Breast epithelium (tissue), 4 donors: Measurements from ENCODE around the gene TMEM131. TPM values are rescaled to one million over a fixed set of nuclear protein-coding genes. Genes with fewer than 3 reads are reported as not detected.

Experiments
- DNase-seq, 2 donors: peaks; one replicate each; pipeline ENCODE4 v3.0.0-alpha.2; 2019; ENCODE audit warnings: low spot score in 2 of 2
- H3K27ac ChIP-seq, 2 donors: fragments of 200-600 bp; sonication (generic) in 1 of 2; one replicate each; pipeline ENCODE4 v1.5.1; 2016 to 2019; ENCODE audit warnings: mild to moderate bottlenecking in 1 of 2
- H3K27me3 ChIP-seq, 2 donors: fragments of 200-600 bp; sonication (generic) in 1 of 2; one replicate each; pipeline versions ENCODE4 v1.5.1 to v1.6.0; 2017 to 2019; ENCODE audit warnings: control low read depth in 1 of 2, mild to moderate bottlenecking in 1 of 2
- H3K36me3 ChIP-seq: fragments of 200-600 bp; one replicate; pipeline ENCODE4 v1.5.1; 2019
- H3K4me1 ChIP-seq, 2 donors: fragments of 200-600 bp; sonication (generic); one replicate each; pipeline ENCODE4 v1.5.1; 2016 to 2019; ENCODE audit warnings: control low read depth in 1 of 2
- H3K4me3 ChIP-seq, 3 donors: fragments of 200-600 bp; sonication (generic); 1 replicate in 2 of 3; 2 replicates in 1 of 3; pipeline ENCODE4 v1.5.1; 2016 to 2019; ENCODE audit warnings: mild to moderate bottlenecking in 3 of 3, moderate library complexity in 2 of 3
- H3K9me3 ChIP-seq, 2 donors: fragments of 200-600 bp; sonication (generic) in 1 of 2; one replicate each; pipeline ENCODE4 v1.5.1; 2016 to 2019; ENCODE audit warnings: control low read depth in 1 of 2
- CTCF ChIP-seq, 3 donors: fragments of 450-650 bp; IDR thresholded peaks; one replicate each; pipeline ENCODE4 v1.5.1; 2016 to 2017; ENCODE audit warnings: antibody characterized with exemption in 3 of 3, mild to moderate bottlenecking in 3 of 3, moderate library complexity in 3 of 3
- POLR2A ChIP-seq: fragments of 450-650 bp; IDR thresholded peaks from one replicate; pipeline ENCODE4 v1.6.1; 2016; ENCODE audit warnings: antibody characterized with exemption, mild to moderate bottlenecking, moderate library complexity
- POLR2AphosphoS5 ChIP-seq, 3 donors: sonication (generic); formaldehyde crosslinking; IDR thresholded peaks; one replicate each; pipeline ENCODE4 v1.6.1; 2017; ENCODE audit warnings: antibody characterized with exemption in 3 of 3
- intact Hi-C: fragments of 100-400 bp; cut with DNase I; formaldehyde crosslinking; loops from one replicate; pipeline ENCODE4 v1.15.1; 2023; ENCODE audit warnings: low total_unique reads
- total RNA-seq, 3 donors: library from RNA; depleted of rRNA; stranded (reverse); fragments of >200 nt; gene quantifications; one replicate each; pipeline ENCODE4 v1.1.0, GENCODE V29; 2016

The TMEM131 gene
- total RNA-seq, 3 donors from 2014 or later: 30.6 to 47.4 (median 41.3) TPM

GRCh38 chr2:98032086-98032485 is 36.3 kb upstream of the TMEM131 start:
- intact Hi-C loops: no loop called here
- Histone ChIP-seq H3K36me3 (no peaks in the 10 kb centered on the region), H3K4me3 (no peak overlapping the region), H3K27me3 (no peaks in the 10 kb centered on the region), H3K9me3 (no peaks in the 10 kb centered on the region), H3K27ac (no peak overlapping the region), H3K4me1 (no peaks in the 10 kb centered on the region)
- no peak for DNase-seq
- no peak for TF ChIP-seq POLR2A
- no peak for TF ChIP-seq CTCF (IDR thresholded peaks at IDR 0.05)

GRCh38 chr2:98029718-98030222 is 34.0 kb upstream of the TMEM131 start:
- TF ChIP-seq CTCF (IDR thresholded peaks at IDR 0.05): no peak
- TF ChIP-seq POLR2A: no peak
- no peak for TF ChIP-seq POLR2AphosphoS5 (IDR thresholded peaks at IDR 0.05)
- no peak for DNase-seq
- Histone ChIP-seq H3K9me3 (no peaks in the 10 kb centered on the region), H3K4me3 (no peak overlapping the region), H3K36me3 (no peaks in the 10 kb centered on the region), H3K27me3 (no peaks in the 10 kb centered on the region), H3K4me1 (no peaks in the 10 kb centered on the region), H3K27ac (no peak overlapping the region)
- intact Hi-C loops: no loop called here

GRCh38 chr2:98028931-98029717 is 33.4 kb upstream of the TMEM131 start:
- no peaks in the 10 kb centered on the region for H3K27me3 ChIP-seq
- H3K4me1 ChIP-seq: no peaks in the 10 kb centered on the region
- DNase-seq: no peak
- no peaks in the 10 kb centered on the region for H3K9me3 ChIP-seq
- H3K4me3 ChIP-seq: no peak overlapping the region
- H3K36me3 ChIP-seq: no peaks in the 10 kb centered on the region
- TF ChIP-seq CTCF (IDR thresholded peaks at IDR 0.05) (no peak), POLR2AphosphoS5 (IDR thresholded peaks at IDR 0.05) (no peak), POLR2A (no peak)
- no peak overlapping the region for H3K27ac ChIP-seq
- intact Hi-C loops: no loop called here

- TF ChIP-seq CTCF (IDR thresholded peaks at IDR 0.05): no peak
- no peak for TF ChIP-seq POLR2AphosphoS5 (IDR thresholded peaks at IDR 0.05)
- no peak for TF ChIP-seq POLR2A
- intact Hi-C loops: no loop called here
These were observed 32.4 kb upstream of the TMEM131 start for GRCh38 chr2:98028101-98028561.

GRCh38 chr2:98027538-98027937 is 31.8 kb upstream of the TMEM131 start:
- TF ChIP-seq CTCF (IDR thresholded peaks at IDR 0.05) (no peak), POLR2AphosphoS5 (IDR thresholded peaks at IDR 0.05) (no peak), POLR2A (no peak)
- intact Hi-C loops: no loop called here
- H3K27ac ChIP-seq: no peak overlapping the region
- no peaks in the 10 kb centered on the region for H3K27me3 ChIP-seq
- no peaks in the 10 kb centered on the region for H3K36me3 ChIP-seq
- no peak overlapping the region for H3K4me3 ChIP-seq
- no peak for DNase-seq
- no peaks in the 10 kb centered on the region for H3K4me1 ChIP-seq
- no peaks in the 10 kb centered on the region for H3K9me3 ChIP-seq

More at GRCh38 chr2:98028101-98028561, 32.4 kb upstream of the TMEM131 start:
- no peak for DNase-seq
- Histone ChIP-seq H3K4me1 (no peaks in the 10 kb centered on the region), H3K27me3 (no peaks in the 10 kb centered on the region), H3K4me3 (no peak overlapping the region), H3K36me3 (no peaks in the 10 kb centered on the region), H3K9me3 (no peaks in the 10 kb centered on the region), H3K27ac (no peak overlapping the region)
